Umbilical cord (tissue), 2 donors: ENCODE data around the gene DCBLD2. TPM values are rescaled to one million over a fixed set of nuclear protein-coding genes. Genes with fewer than 3 reads are reported as not detected.
"Not testable (repeated sequence)": the region's sequence is repeated elsewhere in the genome, so short reads cannot be mapped to it uniquely, and the experiment has no call there.

Source experiments
- DNase-seq: peaks from one replicate; pipeline ENCODE4 v3.0.0-alpha.2; 2015; ENCODE audit warnings: low spot score
- total RNA-seq: library from RNA; depleted of rRNA; stranded (reverse); fragments of >200 nt; gene quantifications from one replicate; pipeline ENCODE4 v1.2.3, GENCODE V29; 2014; ENCODE audit warnings: low replicate concordance; ENCODE audit not compliant: insufficient read depth

The DCBLD2 gene
- total RNA-seq, 1 donor from 2014 or later: 79.4 TPM

GRCh38 chr3:98890965-98891910, 10.3 kb downstream of the DCBLD2 start:
- no peak for DNase-seq

- peak; percentile 47 for DNase-seq
Observed at GRCh38 chr3:98890181-98890835, 11.2 kb downstream of the DCBLD2 start.

- no peak for DNase-seq
Observed at GRCh38 chr3:98887684-98888083, 13.8 kb downstream of the DCBLD2 start.

GRCh38 chr3:98886525-98886924, 15.0 kb downstream of the DCBLD2 start:
- DNase-seq: no peak

- DNase-seq: peak; percentile 79
Observed at GRCh38 chr3:98885851-98886250, 15.6 kb downstream of the DCBLD2 start.

- peak; percentile 76 for DNase-seq
Observed at GRCh38 chr3:98884675-98885371, 16.7 kb downstream of the DCBLD2 start.

- DNase-seq: not testable (repeated sequence)
Observed at GRCh38 chr3:98882614-98883333, 18.7 kb downstream of the DCBLD2 start.

GRCh38 chr3:98877132-98877531, 24.4 kb downstream of the DCBLD2 start:
- no peak for DNase-seq

GRCh38 chr3:98875535-98875934, 26.0 kb downstream of the DCBLD2 start:
- DNase-seq: no peak

- no peak for DNase-seq
Observed at GRCh38 chr3:98874602-98875249, 26.8 kb downstream of the DCBLD2 start.

- no peak for DNase-seq
Observed at GRCh38 chr3:98869391-98869790, 32.1 kb downstream of the DCBLD2 start.

GRCh38 chr3:98857971-98858370, 43.5 kb downstream of the DCBLD2 start:
- DNase-seq: not testable (repeated sequence)

GRCh38 chr3:98857258-98857657, 44.2 kb downstream of the DCBLD2 start:
- not testable (repeated sequence) for DNase-seq

- no peak for DNase-seq
Observed at GRCh38 chr3:98856724-98857123, 44.8 kb downstream of the DCBLD2 start.

GRCh38 chr3:98855806-98856400, 45.6 kb downstream of the DCBLD2 start:
- peak; percentile 77 for DNase-seq

- DNase-seq: no peak
Observed at GRCh38 chr3:98848108-98848507, 53.4 kb downstream of the DCBLD2 start.

GRCh38 chr3:98846101-98846500, 55.4 kb downstream of the DCBLD2 start:
- DNase-seq: no peak

GRCh38 chr3:98843266-98843959, 58.1 kb downstream of the DCBLD2 start:
- no peak for DNase-seq

GRCh38 chr3:98839846-98840245, 61.6 kb downstream of the DCBLD2 start:
- no peak for DNase-seq

GRCh38 chr3:98831060-98831459, 70.4 kb downstream of the DCBLD2 start:
- not testable (repeated sequence) for DNase-seq
